ENCODE measurements around the gene PCNX3.

DNA sequence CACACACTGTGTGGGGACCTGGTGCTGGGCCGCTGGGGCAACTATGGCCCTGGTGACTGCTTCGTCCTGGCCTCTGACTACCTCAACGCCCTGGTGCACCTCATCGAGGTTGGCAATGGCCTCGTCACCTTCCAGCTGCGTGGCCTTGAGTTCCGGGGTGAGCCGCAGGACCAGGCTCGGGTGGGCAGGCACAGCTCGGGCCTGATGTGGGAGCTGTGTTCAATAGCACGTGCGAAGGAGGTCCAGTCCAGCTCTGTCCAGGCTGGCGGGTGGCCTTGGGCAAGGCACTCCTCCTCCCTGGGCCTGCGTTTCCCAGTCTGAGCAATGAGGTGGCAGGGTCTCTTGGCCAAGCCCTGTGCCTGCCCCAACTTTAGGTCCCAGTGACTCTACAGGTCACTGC lies 14.0 kb downstream of the PCNX3 start:
- TF ChIP-seq, protein P1, sequence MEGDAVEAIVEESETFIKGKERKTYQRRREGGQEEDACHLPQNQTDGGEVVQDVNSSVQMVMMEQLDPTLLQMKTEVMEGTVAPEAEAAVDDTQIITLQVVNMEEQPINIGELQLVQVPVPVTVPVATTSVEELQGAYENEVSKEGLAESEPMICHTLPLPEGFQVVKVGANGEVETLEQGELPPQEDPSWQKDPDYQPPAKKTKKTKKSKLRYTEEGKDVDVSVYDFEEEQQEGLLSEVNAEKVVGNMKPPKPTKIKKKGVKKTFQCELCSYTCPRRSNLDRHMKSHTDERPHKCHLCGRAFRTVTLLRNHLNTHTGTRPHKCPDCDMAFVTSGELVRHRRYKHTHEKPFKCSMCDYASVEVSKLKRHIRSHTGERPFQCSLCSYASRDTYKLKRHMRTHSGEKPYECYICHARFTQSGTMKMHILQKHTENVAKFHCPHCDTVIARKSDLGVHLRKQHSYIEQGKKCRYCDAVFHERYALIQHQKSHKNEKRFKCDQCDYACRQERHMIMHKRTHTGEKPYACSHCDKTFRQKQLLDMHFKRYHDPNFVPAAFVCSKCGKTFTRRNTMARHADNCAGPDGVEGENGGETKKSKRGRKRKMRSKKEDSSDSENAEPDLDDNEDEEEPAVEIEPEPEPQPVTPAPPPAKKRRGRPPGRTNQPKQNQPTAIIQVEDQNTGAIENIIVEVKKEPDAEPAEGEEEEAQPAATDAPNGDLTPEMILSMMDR (conservative IDR thresholded peaks at IDR 0.05; ENCODE audit: low read depth, low read length): no peak
- TF ChIP-seq RFX5 (IDR thresholded peaks at IDR 0.05; ENCODE audit: low read depth, low read length): no peak
- no peak for TF ChIP-seq RAD21 (IDR thresholded peaks at IDR 0.05; ENCODE audit: low read length)
- TF ChIP-seq POLR2A (IDR thresholded peaks at IDR 0.05; ENCODE audit: low read depth, low read length): no peak
- TF ChIP-seq, protein P2, sequence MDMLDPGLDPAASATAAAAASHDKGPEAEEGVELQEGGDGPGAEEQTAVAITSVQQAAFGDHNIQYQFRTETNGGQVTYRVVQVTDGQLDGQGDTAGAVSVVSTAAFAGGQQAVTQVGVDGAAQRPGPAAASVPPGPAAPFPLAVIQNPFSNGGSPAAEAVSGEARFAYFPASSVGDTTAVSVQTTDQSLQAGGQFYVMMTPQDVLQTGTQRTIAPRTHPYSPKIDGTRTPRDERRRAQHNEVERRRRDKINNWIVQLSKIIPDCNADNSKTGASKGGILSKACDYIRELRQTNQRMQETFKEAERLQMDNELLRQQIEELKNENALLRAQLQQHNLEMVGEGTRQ (IDR thresholded peaks at IDR 0.05; ENCODE audit: low read depth, low read length): no peak
- TF ChIP-seq CHD1 (IDR thresholded peaks at IDR 0.05; ENCODE audit: low read depth, low read length): no peak
- TF ChIP-seq, protein P3, sequence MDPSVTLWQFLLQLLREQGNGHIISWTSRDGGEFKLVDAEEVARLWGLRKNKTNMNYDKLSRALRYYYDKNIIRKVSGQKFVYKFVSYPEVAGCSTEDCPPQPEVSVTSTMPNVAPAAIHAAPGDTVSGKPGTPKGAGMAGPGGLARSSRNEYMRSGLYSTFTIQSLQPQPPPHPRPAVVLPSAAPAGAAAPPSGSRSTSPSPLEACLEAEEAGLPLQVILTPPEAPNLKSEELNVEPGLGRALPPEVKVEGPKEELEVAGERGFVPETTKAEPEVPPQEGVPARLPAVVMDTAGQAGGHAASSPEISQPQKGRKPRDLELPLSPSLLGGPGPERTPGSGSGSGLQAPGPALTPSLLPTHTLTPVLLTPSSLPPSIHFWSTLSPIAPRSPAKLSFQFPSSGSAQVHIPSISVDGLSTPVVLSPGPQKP (IDR thresholded peaks at IDR 0.05; ENCODE audit: borderline replicate concordance, low read depth, low read length): no peak
- TF ChIP-seq SMC3 (IDR thresholded peaks at IDR 0.05; ENCODE audit: low read depth, low read length): no peak
- no peak for TF ChIP-seq CEBPB (IDR thresholded peaks at IDR 0.05; ENCODE audit: low read depth, low read length)
